PC-3 (cell line): ENCODE results near the gene COQ8A. TPM values are rescaled to one million over a fixed set of nuclear protein-coding genes. Genes with fewer than 3 reads are reported as not detected.

Experiments
- ATAC-seq: fragments of 200-7000 bp; cut with Tn5 transposase; 2 replicates; pipeline ENCODE4 v1.9.1; 2020; ENCODE audit warnings: mild to moderate bottlenecking, moderate library complexity
- BruUV-seq: library from RNA; stranded (reverse); fragments of 400-500 nt; replicated peaks from 2 replicates; lab custom pipeline; 2021; lab: Mats Ljungman, UMichigan
- CTCF ChIA-PET: fragments of 300-600 bp; sonication (Branson Sonifier 250); formaldehyde crosslinking; loops from one replicate; lab custom pipeline; 2022; ENCODE audit warnings: antibody characterized with exemption; lab: Charles Lee
- POLR2A ChIA-PET: fragments of 300-600 bp; sonication (Branson Sonifier 250); formaldehyde crosslinking; loops from one replicate; lab custom pipeline; 2022; ENCODE audit warnings: antibody characterized with exemption; ENCODE audit not compliant: unreplicated experiment; lab: Charles Lee
- DNase-seq: peaks from one replicate; pipeline ENCODE4 v3.0.0-alpha.2; 2015
- H2AFZ ChIP-seq: fragments of 300-600 bp; sonication (generic); 2 replicates; pipeline ENCODE4 v1.6.0; 2016; ENCODE audit warnings: antibody characterized with exemption, low read length
- H3F3A ChIP-seq: fragments of 300-600 bp; sonication (generic); one replicate; pipeline ENCODE4 v1.6.0; 2017; ENCODE audit warnings: antibody characterized with exemption, low read length, control low read depth, mild to moderate bottlenecking; ENCODE audit not compliant: unreplicated experiment
- H3K27ac ChIP-seq: fragments of 300-600 bp; sonication (generic); 2 replicates; pipeline ENCODE4 v1.5.1; 2016; ENCODE audit warnings: mild to moderate bottlenecking, low read length
- H3K27me3 ChIP-seq: fragments of 300-600 bp; sonication (generic); 2 replicates; pipeline ENCODE4 v1.6.1; 2016; ENCODE audit warnings: low read length, mixed read lengths
- H3K36me3 ChIP-seq: fragments of 300-600 bp; sonication (generic); 2 replicates; pipeline ENCODE4 v1.6.1; 2016; ENCODE audit warnings: low read depth, mixed run types, low read length, mixed read lengths
- H3K4me1 ChIP-seq: fragments of 300-600 bp; sonication (generic); 2 replicates; pipeline ENCODE4 v1.5.1; 2016; ENCODE audit warnings: low read length; ENCODE audit not compliant: insufficient read depth
- H3K4me2 ChIP-seq: fragments of 300-600 bp; sonication (generic); 2 replicates; pipeline ENCODE4 v1.6.0; 2016; ENCODE audit warnings: low read length
- H3K4me3 ChIP-seq: fragments of 300-600 bp; sonication (generic); 2 replicates; pipeline ENCODE4 v1.5.1; 2016; ENCODE audit warnings: mild to moderate bottlenecking, low read length, mixed read lengths
- H3K79me2 ChIP-seq: fragments of 300-600 bp; sonication (generic); 2 replicates; pipeline ENCODE4 v1.6.1; 2017; ENCODE audit warnings: low read length, mixed read lengths
- H3K9ac ChIP-seq: fragments of 300-600 bp; sonication (generic); 2 replicates; pipeline ENCODE4 v1.6.0; 2016; ENCODE audit warnings: mild to moderate bottlenecking, low read length
- H3K9me2 ChIP-seq: fragments of 300-600 bp; sonication (generic); replicated peaks from 2 replicates; pipeline ENCODE4 v1.6.1; 2016; ENCODE audit warnings: mixed run types, low read length, mixed read lengths
- H3K9me3 ChIP-seq: fragments of 300-600 bp; sonication (generic); 2 replicates; pipeline ENCODE4 v1.6.1; 2016; ENCODE audit warnings: low read length, mixed read lengths
- H4K20me1 ChIP-seq: fragments of 300-600 bp; sonication (generic); 2 replicates; pipeline ENCODE4 v1.6.1; 2016; ENCODE audit warnings: low read length, mixed read lengths
- EZH2 ChIP-seq: fragments of 300-600 bp; sonication (generic); IDR thresholded peaks from one replicate; pipeline ENCODE4 v1.6.1; 2017; ENCODE audit warnings: antibody characterized with exemption, mild to moderate bottlenecking, low read length; ENCODE audit not compliant: unreplicated experiment
- EZH2phosphoT487 ChIP-seq: fragments of 300-600 bp; sonication (generic); IDR thresholded peaks from 2 replicates; pipeline ENCODE4 v1.6.1; 2018; ENCODE audit warnings: mild to moderate bottlenecking, antibody characterized with exemption, low read length, borderline replicate concordance
- intact Hi-C: fragments of 100-400 bp; cut with micrococcal nuclease; formaldehyde crosslinking; loops from 2 replicates; pipeline ENCODE4 v1.9.0; 2023
- total RNA-seq: library from RNA; depleted of rRNA; stranded (reverse); fragments of >200 nt; gene quantifications from 2 replicates; pipeline ENCODE4 v1.2.3, GENCODE V29; 2014
- TF ChIP-seq, protein P1 (sequence below): fragments of 300-600 bp; sonication (generic); conservative IDR thresholded peaks from 2 replicates; pipeline ENCODE4 v1.5.1; 2017; ENCODE audit warnings: antibody characterized with exemption, low read depth, mild to moderate bottlenecking, low read length

The COQ8A gene
- total RNA-seq, 1 experiment from 2014 or later: 67.0 TPM

DNA sequence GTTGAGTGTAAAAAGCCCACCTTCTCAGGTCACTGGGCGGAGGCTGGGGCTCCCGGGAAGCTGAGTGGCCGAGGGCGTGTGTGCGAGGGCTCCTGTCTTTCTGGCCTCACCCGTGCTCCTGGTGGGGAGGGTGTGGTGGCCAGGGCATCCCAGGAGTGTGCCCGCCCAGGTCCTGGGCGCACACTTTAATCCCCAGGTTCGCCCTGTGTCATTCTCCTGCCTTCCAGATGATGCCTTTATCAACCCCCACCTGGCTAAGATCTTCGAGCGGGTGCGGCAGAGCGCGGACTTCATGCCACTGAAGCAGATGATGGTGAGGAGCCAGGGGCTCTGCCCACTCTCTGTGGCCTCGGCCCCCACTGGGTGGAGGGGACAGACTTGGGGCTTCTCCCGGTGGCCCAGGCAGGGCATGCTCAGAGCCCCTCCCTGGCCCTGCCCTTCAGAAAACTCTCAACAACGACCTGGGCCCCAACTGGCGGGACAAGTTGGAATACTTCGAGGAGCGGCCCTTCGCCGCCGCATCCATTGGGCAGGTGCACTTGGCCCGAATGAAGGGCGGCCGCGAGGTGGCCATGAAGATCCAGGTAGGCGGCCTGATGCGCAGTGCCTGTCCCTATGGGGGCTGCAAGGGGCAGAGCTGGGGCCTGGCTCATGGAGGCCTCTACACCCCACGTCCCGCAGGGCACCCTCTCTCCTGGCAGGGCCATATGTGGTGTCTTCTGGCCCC lies 42.5 kb downstream of the COQ8A start:
- H3K9ac ChIP-seq: no peak overlapping the region
- no peaks in the 10 kb centered on the region for H3K79me2 ChIP-seq
- DNase-seq (no peak), ATAC-seq (no peak)
- no peaks in the 10 kb centered on the region for H4K20me1 ChIP-seq
- H3K4me3 ChIP-seq: no peak overlapping the region
- H3F3A ChIP-seq: no peaks in the 10 kb centered on the region
- H3K36me3 ChIP-seq: peaks cover 21% of the 10 kb centered on the region
- no peaks in the 10 kb centered on the region for H3K27me3 ChIP-seq
- no peak overlapping the region for H2AFZ ChIP-seq
- no peak for TF ChIP-seq EZH2
- TF ChIP-seq, protein P1, sequence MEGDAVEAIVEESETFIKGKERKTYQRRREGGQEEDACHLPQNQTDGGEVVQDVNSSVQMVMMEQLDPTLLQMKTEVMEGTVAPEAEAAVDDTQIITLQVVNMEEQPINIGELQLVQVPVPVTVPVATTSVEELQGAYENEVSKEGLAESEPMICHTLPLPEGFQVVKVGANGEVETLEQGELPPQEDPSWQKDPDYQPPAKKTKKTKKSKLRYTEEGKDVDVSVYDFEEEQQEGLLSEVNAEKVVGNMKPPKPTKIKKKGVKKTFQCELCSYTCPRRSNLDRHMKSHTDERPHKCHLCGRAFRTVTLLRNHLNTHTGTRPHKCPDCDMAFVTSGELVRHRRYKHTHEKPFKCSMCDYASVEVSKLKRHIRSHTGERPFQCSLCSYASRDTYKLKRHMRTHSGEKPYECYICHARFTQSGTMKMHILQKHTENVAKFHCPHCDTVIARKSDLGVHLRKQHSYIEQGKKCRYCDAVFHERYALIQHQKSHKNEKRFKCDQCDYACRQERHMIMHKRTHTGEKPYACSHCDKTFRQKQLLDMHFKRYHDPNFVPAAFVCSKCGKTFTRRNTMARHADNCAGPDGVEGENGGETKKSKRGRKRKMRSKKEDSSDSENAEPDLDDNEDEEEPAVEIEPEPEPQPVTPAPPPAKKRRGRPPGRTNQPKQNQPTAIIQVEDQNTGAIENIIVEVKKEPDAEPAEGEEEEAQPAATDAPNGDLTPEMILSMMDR: no peak
- TF ChIP-seq EZH2phosphoT487: no peak
- peaks cover 3% of the 10 kb centered on the region; the same call in 1 of the 2 replicates for H3K4me1 ChIP-seq
- no peaks in the 10 kb centered on the region for H3K9me2 ChIP-seq
- H3K27ac ChIP-seq: no peak overlapping the region
- ChIA-PET POLR2A (no interaction called here), CTCF (no interaction called here)
- no peaks in the 10 kb centered on the region for H3K9me3 ChIP-seq
- BruUV-seq: no TSS peak
- H3K4me2 ChIP-seq: no peak overlapping the region
- intact Hi-C loops: no loop called here

DNA sequence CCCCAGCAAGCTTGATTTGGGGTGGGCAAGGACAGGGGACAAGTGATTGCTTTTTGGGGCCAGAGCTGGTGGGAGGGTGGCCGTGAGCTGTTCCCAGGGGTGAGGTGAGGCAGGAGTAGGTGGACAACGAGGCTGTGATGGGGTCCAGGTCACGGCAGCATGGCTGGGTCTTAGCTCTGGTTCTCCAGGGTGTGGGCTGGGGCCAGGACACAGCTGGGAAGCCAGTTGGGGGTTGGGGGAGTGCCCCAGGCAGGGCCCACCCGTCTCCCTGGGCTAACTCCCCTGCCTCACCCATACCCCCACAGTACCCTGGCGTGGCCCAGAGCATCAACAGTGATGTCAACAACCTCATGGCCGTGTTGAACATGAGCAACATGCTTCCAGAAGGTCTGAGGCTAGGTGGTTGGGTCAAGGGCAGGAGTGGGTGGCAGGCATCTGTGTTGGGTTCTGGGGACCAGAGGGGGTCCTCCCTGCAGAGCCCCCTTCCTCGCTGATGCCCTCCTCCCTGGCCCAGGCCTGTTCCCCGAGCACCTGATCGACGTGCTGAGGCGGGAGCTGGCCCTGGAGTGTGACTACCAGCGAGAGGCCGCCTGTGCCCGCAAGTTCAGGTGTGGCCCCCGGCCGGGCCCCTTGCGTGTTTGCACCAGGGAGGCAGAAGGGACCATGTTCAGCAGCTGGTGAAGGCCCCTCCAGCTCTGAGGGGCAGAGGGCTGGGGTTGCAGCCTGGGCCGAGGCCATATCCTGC lies 43.3 kb downstream of the COQ8A start:
- POLR2A ChIA-PET: no interaction called here
- CTCF ChIA-PET: no interaction called here
- H3K36me3 ChIP-seq: peaks cover 18% of the 10 kb centered on the region
- no peaks in the 10 kb centered on the region for H3K79me2 ChIP-seq
- H3K4me1 ChIP-seq: peaks cover 11% of the 10 kb centered on the region
- H3K4me2 ChIP-seq: no peak overlapping the region
- no peak overlapping the region for H3K27ac ChIP-seq
- no peaks in the 10 kb centered on the region for H3K9me2 ChIP-seq
- no peaks in the 10 kb centered on the region for H3K27me3 ChIP-seq
- DNase-seq (no peak), ATAC-seq (no peak)
- TF ChIP-seq, protein P1: no peak
- TF ChIP-seq EZH2: no peak
- TF ChIP-seq EZH2phosphoT487: no peak
- H2AFZ ChIP-seq: no peak overlapping the region
- H3K9ac ChIP-seq: no peak overlapping the region
- no peaks in the 10 kb centered on the region for H3F3A ChIP-seq
- H4K20me1 ChIP-seq: no peaks in the 10 kb centered on the region
- intact Hi-C loops: no loop called here
- H3K9me3 ChIP-seq: no peaks in the 10 kb centered on the region
- no TSS peak for BruUV-seq
- no peak overlapping the region for H3K4me3 ChIP-seq

DNA sequence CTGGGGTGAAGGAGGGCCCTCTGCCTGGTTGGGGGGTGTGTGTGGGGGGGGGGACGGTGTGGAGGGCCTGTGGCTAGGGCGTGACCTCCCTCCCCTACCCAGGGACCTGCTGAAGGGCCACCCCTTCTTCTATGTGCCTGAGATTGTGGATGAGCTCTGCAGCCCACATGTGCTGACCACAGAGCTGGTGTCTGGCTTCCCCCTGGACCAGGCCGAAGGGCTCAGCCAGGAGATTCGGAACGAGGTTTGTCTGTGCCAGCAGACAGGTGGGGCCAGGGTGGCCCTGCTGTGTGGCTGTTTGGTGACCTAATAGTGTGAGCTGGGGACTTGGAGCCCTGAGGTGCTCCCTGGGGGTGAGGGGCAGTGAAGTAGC lies 43.9 kb downstream of the COQ8A start:
- Histone ChIP-seq H3K4me2 (no peak overlapping the region), H3K4me1 (peaks cover 12% of the 10 kb centered on the region), H4K20me1 (no peaks in the 10 kb centered on the region), H3K79me2 (no peaks in the 10 kb centered on the region), H3F3A (no peaks in the 10 kb centered on the region), H2AFZ (no peak overlapping the region), H3K4me3 (no peak overlapping the region), H3K27me3 (no peaks in the 10 kb centered on the region), H3K9me2 (no peaks in the 10 kb centered on the region), H3K27ac (no peak overlapping the region), H3K36me3 (peaks cover 18% of the 10 kb centered on the region), H3K9me3 (no peaks in the 10 kb centered on the region), H3K9ac (no peak overlapping the region)
- intact Hi-C loops: no loop called here
- POLR2A ChIA-PET: no interaction called here
- CTCF ChIA-PET: no interaction called here
- no TSS peak for BruUV-seq
- no peak for ATAC-seq
- TF ChIP-seq EZH2 (no peak), EZH2phosphoT487 (no peak)
- no peak for DNase-seq
